ENCODE data around the gene RTBDN.

DNA sequence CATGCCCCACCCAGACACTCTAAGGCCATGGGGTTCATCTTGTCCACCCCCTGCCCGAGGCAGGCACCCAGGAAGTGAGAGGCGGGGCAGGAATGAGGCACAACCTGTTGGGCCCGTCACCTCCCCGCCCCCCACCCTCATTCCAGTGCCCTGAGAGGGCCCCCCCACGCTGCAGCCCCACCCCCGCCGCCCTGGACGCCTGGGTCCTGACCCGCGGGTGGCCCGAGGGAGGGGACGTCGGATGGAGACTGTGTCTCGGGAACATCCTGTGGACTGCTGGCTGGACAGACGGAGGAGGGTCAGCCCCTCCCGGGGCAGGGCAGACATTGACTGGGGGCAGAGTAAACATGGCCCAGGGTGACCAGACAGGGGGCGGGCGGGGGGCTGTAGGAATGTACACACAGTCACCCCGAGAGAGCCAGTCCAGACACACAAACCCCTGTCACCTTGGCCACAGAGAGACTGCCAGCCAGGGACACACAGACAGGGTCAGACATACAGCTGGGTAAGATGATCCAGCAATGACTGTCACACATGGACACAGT, 50.5 kb downstream of the RTBDN start:
- TF ChIP-seq, protein P1, sequence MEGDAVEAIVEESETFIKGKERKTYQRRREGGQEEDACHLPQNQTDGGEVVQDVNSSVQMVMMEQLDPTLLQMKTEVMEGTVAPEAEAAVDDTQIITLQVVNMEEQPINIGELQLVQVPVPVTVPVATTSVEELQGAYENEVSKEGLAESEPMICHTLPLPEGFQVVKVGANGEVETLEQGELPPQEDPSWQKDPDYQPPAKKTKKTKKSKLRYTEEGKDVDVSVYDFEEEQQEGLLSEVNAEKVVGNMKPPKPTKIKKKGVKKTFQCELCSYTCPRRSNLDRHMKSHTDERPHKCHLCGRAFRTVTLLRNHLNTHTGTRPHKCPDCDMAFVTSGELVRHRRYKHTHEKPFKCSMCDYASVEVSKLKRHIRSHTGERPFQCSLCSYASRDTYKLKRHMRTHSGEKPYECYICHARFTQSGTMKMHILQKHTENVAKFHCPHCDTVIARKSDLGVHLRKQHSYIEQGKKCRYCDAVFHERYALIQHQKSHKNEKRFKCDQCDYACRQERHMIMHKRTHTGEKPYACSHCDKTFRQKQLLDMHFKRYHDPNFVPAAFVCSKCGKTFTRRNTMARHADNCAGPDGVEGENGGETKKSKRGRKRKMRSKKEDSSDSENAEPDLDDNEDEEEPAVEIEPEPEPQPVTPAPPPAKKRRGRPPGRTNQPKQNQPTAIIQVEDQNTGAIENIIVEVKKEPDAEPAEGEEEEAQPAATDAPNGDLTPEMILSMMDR (IDR thresholded peaks at IDR 0.05), result no peak
- no peak for TF ChIP-seq ZFX (IDR thresholded peaks at IDR 0.05; ENCODE audit: borderline replicate concordance)
